Body of pancreas (tissue), 4 donors: ENCODE results near the gene DNAJC5G. TPM values are rescaled to one million over a fixed set of nuclear protein-coding genes. Genes with fewer than 3 reads are reported as not detected.
A peak's percentile ranks its signal among the peaks of the same experiment; 100 is the strongest.

Experiments used
- ATAC-seq: fragments of 150-250 bp; one replicate; pipeline ENCODE4 v1.9.1; 2016
- DNase-seq, 4 donors: peaks; one replicate each; pipeline ENCODE4 v3.0.0-alpha.2; 2019
- H3K27ac ChIP-seq, 4 donors: fragments of 200-600 bp; sonication (generic); 1 replicate in 3 of 4; 2 replicates in 1 of 4; pipeline versions ENCODE4 v1.5.1 to v1.6.1; 2016 to 2019; ENCODE audit warnings: mild to moderate bottlenecking in 1 of 4, mixed read lengths in 1 of 4, moderate library complexity in 1 of 4
- H3K27me3 ChIP-seq, 2 donors: fragments of 200-600 bp; sonication (generic); one replicate each; pipeline ENCODE4 v1.6.0; 2016; ENCODE audit warnings: mild to moderate bottlenecking in 1 of 2
- H3K36me3 ChIP-seq, 2 donors: fragments of 200-600 bp; sonication (generic); replicated peaks in 1 of 2; 2 replicates each; pipeline ENCODE4 v1.5.1; 2016; ENCODE audit warnings: low read depth in 2 of 2; ENCODE audit not compliant: insufficient read depth in 1 of 2
- H3K4me1 ChIP-seq: fragments of 200-600 bp; sonication (generic); one replicate; pipeline ENCODE4 v1.6.0; 2016
- H3K4me3 ChIP-seq, 2 donors: fragments of 200-600 bp; sonication (generic); 1 replicate in 1 of 2; 2 replicates in 1 of 2; pipeline ENCODE4 v1.5.1; 2016 to 2019
- H3K9me3 ChIP-seq, 3 donors: fragments of 200-600 bp; sonication (generic); 1 replicate in 2 of 3; 2 replicates in 1 of 3; pipeline ENCODE4 v1.5.1; 2016
- POLR2A ChIP-seq, 3 donors: fragments of 450-650 bp; IDR thresholded peaks; one replicate each; pipeline ENCODE4 v1.6.1; 2016; ENCODE audit warnings: antibody characterized with exemption in 3 of 3, mild to moderate bottlenecking in 2 of 3
- WGBS, 2 donors: methylation state at CpG; one replicate each; pipeline ENCODE4 v1.1.5; 2017; 5-methylcytosine and 5-hydroxymethylcytosine counted together
- intact Hi-C: fragments of 100-400 bp; cut with DNase I; formaldehyde crosslinking; loops from one replicate; pipeline ENCODE4 v1.15.1; 2023
- total RNA-seq, 2 donors: library from RNA; depleted of rRNA; stranded (reverse); fragments of >200 nt; gene quantifications; one replicate each; pipeline ENCODE4 v1.1.0, GENCODE V29; 2016
- TF ChIP-seq, protein P1 (sequence below), 7 experiments: fragments of 450-650 bp in 4 of 7; fragments of 200-600 bp in 3 of 7; sonication (generic) in 3 of 7; IDR thresholded peaks; one replicate each; pipeline ENCODE4 v1.5.1; 2016 to 2019; ENCODE audit warnings: antibody characterized with exemption in 7 of 7

Gene DNAJC5G
- total RNA-seq, 2 donors from 2014 or later: 1.3 TPM; not detected in 1

GRCh38 chr2:27304488-27305240 lies 29.4 kb downstream of the DNAJC5G start:
- DNase-seq: no peak

GRCh38 chr2:27305516-27305915 lies 30.3 kb downstream of the DNAJC5G start:
- intact Hi-C loops: loop anchor here (10.0 kb wide), 1 partner anchor 211 kb away; no protein-coding TSS in a partner anchor
- no peak for DNase-seq
- WGBS, 2 donors: 87 to 88% methylated on average over 8 to 16 of the region's 16 CpGs

More at GRCh38 chr2:27304488-27305240, 29.4 kb downstream of the DNAJC5G start:
- Histone ChIP-seq H3K4me1 (peaks cover 29% of the 10 kb centered on the region), H3K4me3 (no peak overlapping the region), H3K9me3 (no peaks in the 10 kb centered on the region), H3K27ac (no peak overlapping the region), H3K36me3 (no peaks in the 10 kb centered on the region), H3K27me3 (peaks cover 0 to 25% of the 10 kb centered on the region in 2 donors)
- WGBS, 2 donors: 76 to 82% methylated on average over 13 of the region's 13 CpGs
- TF ChIP-seq, protein P1, sequence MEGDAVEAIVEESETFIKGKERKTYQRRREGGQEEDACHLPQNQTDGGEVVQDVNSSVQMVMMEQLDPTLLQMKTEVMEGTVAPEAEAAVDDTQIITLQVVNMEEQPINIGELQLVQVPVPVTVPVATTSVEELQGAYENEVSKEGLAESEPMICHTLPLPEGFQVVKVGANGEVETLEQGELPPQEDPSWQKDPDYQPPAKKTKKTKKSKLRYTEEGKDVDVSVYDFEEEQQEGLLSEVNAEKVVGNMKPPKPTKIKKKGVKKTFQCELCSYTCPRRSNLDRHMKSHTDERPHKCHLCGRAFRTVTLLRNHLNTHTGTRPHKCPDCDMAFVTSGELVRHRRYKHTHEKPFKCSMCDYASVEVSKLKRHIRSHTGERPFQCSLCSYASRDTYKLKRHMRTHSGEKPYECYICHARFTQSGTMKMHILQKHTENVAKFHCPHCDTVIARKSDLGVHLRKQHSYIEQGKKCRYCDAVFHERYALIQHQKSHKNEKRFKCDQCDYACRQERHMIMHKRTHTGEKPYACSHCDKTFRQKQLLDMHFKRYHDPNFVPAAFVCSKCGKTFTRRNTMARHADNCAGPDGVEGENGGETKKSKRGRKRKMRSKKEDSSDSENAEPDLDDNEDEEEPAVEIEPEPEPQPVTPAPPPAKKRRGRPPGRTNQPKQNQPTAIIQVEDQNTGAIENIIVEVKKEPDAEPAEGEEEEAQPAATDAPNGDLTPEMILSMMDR (IDR thresholded peaks at IDR 0.05): no peak
- TF ChIP-seq POLR2A (IDR thresholded peaks at IDR 0.05): no peak
- intact Hi-C loops: loop anchor here (10.0 kb wide), 1 partner anchor 210 kb away; no protein-coding TSS in a partner anchor
- no peak for ATAC-seq

GRCh38 chr2:27306136-27306535 lies 30.9 kb downstream of the DNAJC5G start:
- Histone ChIP-seq H3K4me3 (no peak overlapping the region), H3K4me1 (peaks cover 29% of the 10 kb centered on the region), H3K27ac (no peak overlapping the region), H3K27me3 (peaks cover 0 to 25% of the 10 kb centered on the region in 2 donors), H3K9me3 (no peaks in the 10 kb centered on the region), H3K36me3 (no peaks in the 10 kb centered on the region)
- ATAC-seq (no peak), DNase-seq (peak in 2 of 4 donors; percentile 15 to 34)
- TF ChIP-seq, protein P1 (IDR thresholded peaks at IDR 0.05): no peak
- no peak for TF ChIP-seq POLR2A (IDR thresholded peaks at IDR 0.05)
- 20 to 26% methylated on average over 2 to 24 of the region's 26 CpGs for WGBS, 2 donors
- intact Hi-C loops: loop anchor here (10.0 kb wide), 1 partner anchor 211 kb away; no protein-coding TSS in a partner anchor

More at GRCh38 chr2:27305516-27305915, 30.3 kb downstream of the DNAJC5G start:
- peaks cover 0 to 25% of the 10 kb centered on the region in 2 donors for H3K27me3 ChIP-seq
- TF ChIP-seq, protein P1 (IDR thresholded peaks at IDR 0.05): no peak
- no peak for TF ChIP-seq POLR2A (IDR thresholded peaks at IDR 0.05)
- no peaks in the 10 kb centered on the region for H3K36me3 ChIP-seq
- H3K9me3 ChIP-seq: no peaks in the 10 kb centered on the region
- peaks cover 29% of the 10 kb centered on the region for H3K4me1 ChIP-seq
- ATAC-seq: no peak
- H3K4me3 ChIP-seq: no peak overlapping the region
- H3K27ac ChIP-seq: no peak overlapping the region

DNA sequence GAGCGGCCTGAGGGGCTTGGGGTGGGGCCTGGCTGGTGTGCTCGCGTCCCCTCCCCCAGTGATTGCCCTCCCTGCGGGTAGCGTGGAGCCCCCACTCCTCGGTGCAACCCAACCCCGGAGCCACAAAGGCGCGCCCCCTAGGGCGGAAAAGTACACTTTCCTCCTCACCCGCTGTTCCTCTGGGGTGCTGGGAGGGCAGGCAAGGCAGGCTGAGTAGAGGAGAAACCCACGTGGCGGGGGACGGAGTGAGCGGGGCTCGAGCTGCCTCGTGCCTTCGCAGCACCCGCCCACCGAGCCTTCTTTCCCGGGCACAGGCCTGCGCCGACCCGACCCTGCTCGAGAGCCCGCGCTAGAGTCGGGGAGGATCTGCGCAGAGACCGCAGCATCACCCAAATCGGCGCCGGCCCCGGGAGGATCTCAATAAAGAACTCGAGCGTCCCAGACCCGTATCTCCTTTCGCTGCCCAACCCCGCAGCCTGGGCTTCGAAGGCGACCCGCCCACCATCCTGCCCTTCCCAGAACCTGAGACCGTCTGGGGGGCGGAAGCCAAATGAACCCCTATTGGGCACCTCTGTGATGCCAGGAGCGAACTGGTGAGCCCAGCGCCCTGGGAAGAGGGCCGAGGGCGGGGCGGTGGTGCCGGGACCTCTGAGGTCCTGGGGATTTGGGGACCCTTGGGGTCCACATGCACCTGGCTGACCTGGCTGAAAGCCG lies 31.5 kb downstream of the DNAJC5G start:
- peaks cover 0 to 25% of the 10 kb centered on the region in 2 donors for H3K27me3 ChIP-seq
- TF ChIP-seq POLR2A (IDR thresholded peaks at IDR 0.05): no peak
- TF ChIP-seq, protein P1 (IDR thresholded peaks at IDR 0.05): no peak
- peaks cover 29% of the 10 kb centered on the region for H3K4me1 ChIP-seq
- no peak for ATAC-seq
- DNase-seq: no peak
- no peaks in the 10 kb centered on the region for H3K9me3 ChIP-seq
- no peak overlapping the region for H3K27ac ChIP-seq
- intact Hi-C loops: loop anchor here (10.0 kb wide), 1 partner anchor 212 kb away; no protein-coding TSS in a partner anchor
- no peak overlapping the region for H3K4me3 ChIP-seq
- WGBS, 2 donors: 2% methylated on average over 35 of the region's 51 CpGs; no CpG with 5 or more reads in 1 of the 2 donors
- H3K36me3 ChIP-seq: no peaks in the 10 kb centered on the region
